Astrocyte (in vitro differentiated cells and primary cell): ENCODE data around the gene CHAC1. TPM values are rescaled to one million over a fixed set of nuclear protein-coding genes. Genes with fewer than 3 reads are reported as not detected.

ENCODE experiments used
- DNase-seq: peaks from one replicate; pipeline ENCODE4 v3.0.0-alpha.2; 2010; ENCODE audit warnings: low read depth
- FAIRE-seq: peaks from 2 replicates; lab custom pipeline; 2011; peaks lifted over from hg19 to GRCh38; lab: Jason Lieb, UNC
- H2AFZ ChIP-seq: 2 replicates; pipeline ENCODE4 v1.6.0; 2012; ENCODE audit warnings: low read depth, low read length, inconsistent platforms
- H3K27ac ChIP-seq: 2 replicates; pipeline ENCODE4 v1.5.1; 2011; ENCODE audit warnings: low read depth, low read length, inconsistent platforms
- H3K27me3 ChIP-seq: 2 replicates; pipeline ENCODE4 v1.6.0; 2011; ENCODE audit warnings: low read length, inconsistent platforms; ENCODE audit not compliant: insufficient read depth
- H3K36me3 ChIP-seq: 2 replicates; pipeline ENCODE4 v1.5.1; 2011; ENCODE audit warnings: low read length, inconsistent platforms; ENCODE audit not compliant: insufficient read depth
- H3K4me1 ChIP-seq: 2 replicates; pipeline ENCODE4 v1.5.1; 2011; ENCODE audit warnings: low read length, inconsistent platforms; ENCODE audit not compliant: insufficient read depth
- H3K4me2 ChIP-seq: 2 replicates; pipeline ENCODE4 v1.6.0; 2012; ENCODE audit warnings: low read length, inconsistent platforms
- H3K4me3 ChIP-seq: 2 replicates; pipeline ENCODE4 v1.5.1; 2011; ENCODE audit warnings: low read depth, mild to moderate bottlenecking, low read length, inconsistent platforms; ENCODE audit not compliant: insufficient read depth
- H3K79me2 ChIP-seq: 2 replicates; pipeline ENCODE4 v1.6.0; 2012; ENCODE audit warnings: mild to moderate bottlenecking, low read length, inconsistent platforms; ENCODE audit not compliant: insufficient read depth
- H3K9ac ChIP-seq: 2 replicates; pipeline ENCODE4 v1.6.0; 2012; ENCODE audit warnings: mild to moderate bottlenecking, low read length, inconsistent platforms
- H3K9me3 ChIP-seq: 2 replicates; pipeline ENCODE4 v1.5.1; 2012; ENCODE audit warnings: low read depth, mild to moderate bottlenecking, low read length, inconsistent platforms; ENCODE audit not compliant: insufficient read depth
- H4K20me1 ChIP-seq: 2 replicates; pipeline ENCODE4 v1.6.0; 2012; ENCODE audit warnings: low read length, inconsistent platforms; ENCODE audit not compliant: insufficient read depth
- H3K27ac Mint-ChIP-seq: one replicate; pipeline ENCODE4 v1.8.0; 2021; ENCODE audit warnings: mild to moderate bottlenecking, mixed read lengths; ENCODE audit not compliant: unreplicated experiment
- H3K27me3 Mint-ChIP-seq: one replicate; pipeline ENCODE4 v1.8.0; 2021; ENCODE audit warnings: low read depth, mixed read lengths; ENCODE audit not compliant: unreplicated experiment
- H3K36me3 Mint-ChIP-seq: one replicate; pipeline ENCODE4 v1.8.0; 2021; ENCODE audit warnings: low read depth, mixed read lengths; ENCODE audit not compliant: unreplicated experiment
- H3K4me1 Mint-ChIP-seq: one replicate; pipeline ENCODE4 v1.8.0; 2021; ENCODE audit warnings: low read depth, mixed read lengths; ENCODE audit not compliant: unreplicated experiment
- H3K4me3 Mint-ChIP-seq: one replicate; pipeline ENCODE4 v1.8.0; 2021; ENCODE audit warnings: mild to moderate bottlenecking, moderate library complexity, mixed read lengths; ENCODE audit not compliant: unreplicated experiment
- H3K9me3 Mint-ChIP-seq: one replicate; pipeline ENCODE4 v1.8.0; 2021; ENCODE audit warnings: mild to moderate bottlenecking, mixed read lengths; ENCODE audit not compliant: unreplicated experiment
- EZH2 ChIP-seq: IDR thresholded peaks from 2 replicates; pipeline ENCODE4 v1.6.1; 2012; ENCODE audit warnings: mild to moderate bottlenecking, low read length, inconsistent platforms; ENCODE audit not compliant: insufficient read depth
- total RNA-seq: library from RNA; stranded (reverse); gene quantifications from 2 replicates; pipeline ENCODE4 v1.2.1, GENCODE V29; 2021
- TF ChIP-seq, protein P1 (sequence below): IDR thresholded peaks from 2 replicates; pipeline ENCODE4 v1.5.1; 2011; ENCODE audit warnings: low read depth, mild to moderate bottlenecking, inconsistent platforms, low read length, moderate library complexity; ENCODE audit not compliant: insufficient read depth

CHAC1 gene
- total RNA-seq, 1 donor from 2014 or later: 55.9 TPM

DNA sequence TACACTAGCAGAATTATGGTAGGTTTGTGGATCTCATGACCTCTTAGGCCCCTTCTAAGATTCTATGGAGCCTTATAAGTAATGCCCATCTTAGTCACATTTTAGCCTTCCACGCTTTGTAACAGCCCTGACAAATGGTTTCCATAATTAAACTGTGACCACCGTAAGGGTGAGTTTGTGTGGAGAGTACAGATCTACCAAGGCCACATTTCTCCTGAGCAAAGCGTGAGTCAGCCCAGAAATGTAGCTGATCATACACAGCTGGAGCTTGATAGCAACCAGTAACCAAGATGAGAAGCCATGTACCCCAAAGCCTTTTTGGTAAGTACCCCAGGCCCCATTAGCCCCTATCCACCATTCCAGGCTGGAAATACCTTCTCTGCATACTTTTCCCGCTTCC, 31.7 kb downstream of the CHAC1 start:
- Mint-ChIP-seq H3K27ac (peak overlapping the region; percentile 69), H3K27me3 (no peaks in the 10 kb centered on the region), H3K36me3 (peaks cover 44% of the 10 kb centered on the region), H3K4me1 (peaks cover 55% of the 10 kb centered on the region), H3K4me3 (peak overlapping the region; percentile 8), H3K9me3 (no peaks in the 10 kb centered on the region)
- peaks cover 3% of the 10 kb centered on the region for H3K79me2 ChIP-seq
- H3K36me3 ChIP-seq: peaks cover 44% of the 10 kb centered on the region
- H3K4me3 ChIP-seq: no peak overlapping the region
- TF ChIP-seq EZH2: no peak
- TF ChIP-seq, protein P1, sequence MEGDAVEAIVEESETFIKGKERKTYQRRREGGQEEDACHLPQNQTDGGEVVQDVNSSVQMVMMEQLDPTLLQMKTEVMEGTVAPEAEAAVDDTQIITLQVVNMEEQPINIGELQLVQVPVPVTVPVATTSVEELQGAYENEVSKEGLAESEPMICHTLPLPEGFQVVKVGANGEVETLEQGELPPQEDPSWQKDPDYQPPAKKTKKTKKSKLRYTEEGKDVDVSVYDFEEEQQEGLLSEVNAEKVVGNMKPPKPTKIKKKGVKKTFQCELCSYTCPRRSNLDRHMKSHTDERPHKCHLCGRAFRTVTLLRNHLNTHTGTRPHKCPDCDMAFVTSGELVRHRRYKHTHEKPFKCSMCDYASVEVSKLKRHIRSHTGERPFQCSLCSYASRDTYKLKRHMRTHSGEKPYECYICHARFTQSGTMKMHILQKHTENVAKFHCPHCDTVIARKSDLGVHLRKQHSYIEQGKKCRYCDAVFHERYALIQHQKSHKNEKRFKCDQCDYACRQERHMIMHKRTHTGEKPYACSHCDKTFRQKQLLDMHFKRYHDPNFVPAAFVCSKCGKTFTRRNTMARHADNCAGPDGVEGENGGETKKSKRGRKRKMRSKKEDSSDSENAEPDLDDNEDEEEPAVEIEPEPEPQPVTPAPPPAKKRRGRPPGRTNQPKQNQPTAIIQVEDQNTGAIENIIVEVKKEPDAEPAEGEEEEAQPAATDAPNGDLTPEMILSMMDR: no peak
- H3K9me3 ChIP-seq: no peaks in the 10 kb centered on the region
- peak overlapping the region; percentile 91 for H3K27ac ChIP-seq
- DNase-seq (peak; percentile 94), FAIRE-seq (no peak)
- H3K27me3 ChIP-seq: no peaks in the 10 kb centered on the region
- H3K4me2 ChIP-seq: peak overlapping the region; percentile 67
- H3K4me1 ChIP-seq: peaks cover 40% of the 10 kb centered on the region
- no peak overlapping the region for H2AFZ ChIP-seq
- H3K9ac ChIP-seq: peak overlapping the region; percentile 65
- no peaks in the 10 kb centered on the region for H4K20me1 ChIP-seq

- FAIRE-seq: no peak
- Mint-ChIP-seq H3K36me3 (peaks cover 39% of the 10 kb centered on the region), H3K27me3 (no peaks in the 10 kb centered on the region), H3K27ac (peak overlapping the region; percentile 63), H3K9me3 (no peaks in the 10 kb centered on the region), H3K4me1 (peaks cover 63% of the 10 kb centered on the region), H3K4me3 (no peak overlapping the region)
- Histone ChIP-seq H3K27ac (peak overlapping the region; percentile 91), H4K20me1 (no peaks in the 10 kb centered on the region), H2AFZ (no peak overlapping the region), H3K36me3 (peaks cover 47% of the 10 kb centered on the region), H3K4me1 (peaks cover 40% of the 10 kb centered on the region), H3K4me3 (no peak overlapping the region), H3K27me3 (no peaks in the 10 kb centered on the region), H3K4me2 (peak overlapping the region; percentile 67), H3K9me3 (no peaks in the 10 kb centered on the region), H3K9ac (peak overlapping the region; percentile 65), H3K79me2 (peaks cover 3% of the 10 kb centered on the region)
- DNase-seq: peak; percentile 39
- TF ChIP-seq EZH2: no peak
- TF ChIP-seq, protein P1: no peak
These were observed 32.5 kb downstream of the CHAC1 start for GRCh38 chr15:40985541-40986330.

DNA sequence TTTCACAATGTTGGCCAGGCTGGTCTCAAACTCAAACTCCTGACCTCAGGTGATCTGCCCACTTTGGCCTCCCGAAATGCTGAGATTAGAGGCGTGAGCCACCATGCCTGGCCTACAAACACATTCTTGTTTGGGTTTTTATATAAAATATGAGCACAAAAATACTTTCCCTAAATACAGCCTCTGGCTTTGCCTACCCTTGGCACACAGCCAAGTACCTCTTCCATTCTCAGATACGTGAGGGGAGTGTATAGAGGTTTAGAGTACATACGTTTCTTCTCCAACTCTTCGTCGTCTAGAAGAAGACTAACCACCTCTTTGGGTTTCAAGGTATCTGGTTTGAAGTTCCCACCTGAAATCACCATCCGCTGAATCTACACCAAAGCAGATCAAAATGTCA, 33.5 kb downstream of the CHAC1 start:
- Histone ChIP-seq H2AFZ (no peak overlapping the region), H3K9ac (no peak overlapping the region), H3K79me2 (peaks cover 3% of the 10 kb centered on the region), H3K36me3 (peaks cover 46% of the 10 kb centered on the region), H3K9me3 (no peaks in the 10 kb centered on the region), H3K27me3 (no peaks in the 10 kb centered on the region), H3K27ac (no peak overlapping the region), H4K20me1 (no peaks in the 10 kb centered on the region), H3K4me1 (peaks cover 40% of the 10 kb centered on the region), H3K4me3 (no peak overlapping the region), H3K4me2 (no peak overlapping the region)
- no peaks in the 10 kb centered on the region for H3K9me3 Mint-ChIP-seq
- FAIRE-seq: no peak
- TF ChIP-seq, protein P1: no peak
- no peak for TF ChIP-seq EZH2
- H3K27me3 Mint-ChIP-seq: no peaks in the 10 kb centered on the region
- no peak overlapping the region for H3K27ac Mint-ChIP-seq
- peaks cover 62% of the 10 kb centered on the region for H3K4me1 Mint-ChIP-seq
- H3K36me3 Mint-ChIP-seq: peaks cover 35% of the 10 kb centered on the region
- no peak for DNase-seq
- H3K4me3 Mint-ChIP-seq: no peak overlapping the region
